Caco-2 (cell line): Measurements from ENCODE around the gene SMIM29. TPM values are rescaled to one million over a fixed set of nuclear protein-coding genes. Genes with fewer than 3 reads are reported as not detected.

Source experiments
- BruUV-seq: library from RNA; stranded (reverse); fragments of 400-500 nt; replicated peaks from 2 replicates; lab custom pipeline; 2021; lab: Mats Ljungman, UMichigan
- CTCF ChIA-PET: fragments of 300-600 bp; sonication (Branson Sonifier 250); formaldehyde crosslinking; loops from one replicate; lab custom pipeline; 2022; ENCODE audit warnings: antibody characterized with exemption; lab: Charles Lee
- POLR2A ChIA-PET: fragments of 300-600 bp; sonication (Branson Sonifier 250); formaldehyde crosslinking; loops from one replicate; lab custom pipeline; 2022; ENCODE audit warnings: antibody characterized with exemption; lab: Charles Lee
- DNase-seq, 2 experiments: peaks; one replicate each; pipeline versions ENCODE4 v3.0.0 to v3.0.0-alpha.2; 2020 to 2022
- H3K27me3 ChIP-seq: replicated peaks from 2 replicates; pipeline ENCODE4 v1.6.0; 2011; ENCODE audit warnings: low read length; ENCODE audit not compliant: control insufficient read depth, insufficient read depth
- H3K36me3 ChIP-seq: 2 replicates; pipeline ENCODE4 v1.5.1; 2011; ENCODE audit warnings: low read length; ENCODE audit not compliant: control insufficient read depth, insufficient read depth
- H3K4me1 ChIP-seq: fragments of 250-450 bp; sonication (Bioruptor Pico); 2 replicates; pipeline ENCODE4 v1.5.1; 2020; ENCODE audit warnings: mild to moderate bottlenecking
- H3K4me3 ChIP-seq: 2 replicates; pipeline ENCODE4 v1.5.1; 2011; ENCODE audit warnings: low read depth, mild to moderate bottlenecking, control low read depth, low read length
- H3K9me3 ChIP-seq: fragments of 250-450 bp; sonication (Bioruptor Pico); 2 replicates; pipeline ENCODE4 v1.5.1; 2020; ENCODE audit warnings: mild to moderate bottlenecking, moderate library complexity
- H3K27ac Mint-ChIP-seq: one replicate; pipeline ENCODE4 v1.8.0; 2022; ENCODE audit warnings: mixed read lengths; ENCODE audit not compliant: unreplicated experiment
- H3K27me3 Mint-ChIP-seq: one replicate; pipeline ENCODE4 v1.8.0; 2022; ENCODE audit warnings: mixed read lengths; ENCODE audit not compliant: insufficient read depth, unreplicated experiment
- H3K36me3 Mint-ChIP-seq: one replicate; pipeline ENCODE4 v1.8.0; 2022; ENCODE audit warnings: mild to moderate bottlenecking, mixed read lengths; ENCODE audit not compliant: insufficient read depth, unreplicated experiment
- H3K4me1 Mint-ChIP-seq: one replicate; pipeline ENCODE4 v1.8.0; 2022; ENCODE audit warnings: low read depth, mixed read lengths; ENCODE audit not compliant: unreplicated experiment
- H3K4me3 Mint-ChIP-seq: one replicate; pipeline ENCODE4 v1.8.0; 2022; ENCODE audit warnings: mild to moderate bottlenecking, moderate library complexity, mixed read lengths; ENCODE audit not compliant: unreplicated experiment
- H3K9me3 Mint-ChIP-seq: one replicate; pipeline ENCODE4 v1.8.0; 2022; ENCODE audit warnings: mixed read lengths; ENCODE audit not compliant: unreplicated experiment
- CTCF ChIP-seq, 2 experiments: fragments of 200-600 bp in 1 of 2; IDR thresholded peaks; 1 replicate in 1 of 2; 2 replicates in 1 of 2; pipeline versions ENCODE4 v1.5.1 to v1.8.0; 2011 to 2022; ENCODE audit warnings: antibody characterized with exemption in 1 of 2, control low read depth in 1 of 2, inconsistent platforms in 1 of 2, low read depth in 1 of 2, low read length in 1 of 2, mild to moderate bottlenecking in 1 of 2, moderate library complexity in 1 of 2; ENCODE audit not compliant: insufficient read depth in 1 of 2, severe bottlenecking in 1 of 2, unreplicated experiment in 1 of 2
- intact Hi-C: fragments of 100-400 bp; cut with micrococcal nuclease; formaldehyde crosslinking; loops from one replicate; pipeline ENCODE4 v1.10.0; 2022; ENCODE audit not compliant: unreplicated experiment
- total RNA-seq: library from RNA; stranded (reverse); gene quantifications from 2 replicates; pipeline ENCODE4 v1.2.3, GENCODE V29; 2022

Gene SMIM29
- total RNA-seq, 1 experiment from 2014 or later = 16.0 TPM

- no peaks in the 10 kb centered on the region for H3K9me3 ChIP-seq
- no peaks in the 10 kb centered on the region for H3K4me1 ChIP-seq
- H3K4me3 ChIP-seq = no peak overlapping the region
- Mint-ChIP-seq H3K27ac (no peak overlapping the region), H3K9me3 (no peaks in the 10 kb centered on the region), H3K4me3 (no peak overlapping the region), H3K36me3 (no peaks in the 10 kb centered on the region), H3K4me1 (no peaks in the 10 kb centered on the region), H3K27me3 (no peaks in the 10 kb centered on the region)
- DNase-seq = no peak
- ChIA-PET POLR2A (no interaction called here), CTCF (no interaction called here)
- intact Hi-C loops = no loop called here
- no TSS peak for BruUV-seq
- H3K36me3 ChIP-seq = no peaks in the 10 kb centered on the region
- TF ChIP-seq CTCF (IDR thresholded peaks at IDR 0.05; ENCODE audit: insufficient read depth in 1 of 2, low read depth in 1 of 2, low read length in 1 of 2, severe bottlenecking in 1 of 2, unreplicated experiment in 1 of 2) = no peak
- no peaks in the 10 kb centered on the region for H3K27me3 ChIP-seq
Measured at GRCh38 chr6:34207695-34208443, 40.9 kb downstream of the SMIM29 start.

- BruUV-seq = no TSS peak
- Histone ChIP-seq H3K27me3 (no peaks in the 10 kb centered on the region), H3K36me3 (no peaks in the 10 kb centered on the region), H3K9me3 (no peaks in the 10 kb centered on the region), H3K4me1 (no peaks in the 10 kb centered on the region), H3K4me3 (no peak overlapping the region)
- Mint-ChIP-seq H3K27me3 (no peaks in the 10 kb centered on the region), H3K4me3 (no peak overlapping the region), H3K27ac (no peak overlapping the region), H3K9me3 (peaks cover 5% of the 10 kb centered on the region), H3K36me3 (no peaks in the 10 kb centered on the region), H3K4me1 (no peaks in the 10 kb centered on the region)
- CTCF ChIA-PET = no interaction called here
- DNase-seq = no peak
- intact Hi-C loops = no loop called here
- POLR2A ChIA-PET = no interaction called here
- TF ChIP-seq CTCF (IDR thresholded peaks at IDR 0.05; ENCODE audit: insufficient read depth in 1 of 2, low read depth in 1 of 2, low read length in 1 of 2, severe bottlenecking in 1 of 2, unreplicated experiment in 1 of 2) = no peak
Measured at GRCh38 chr6:34206726-34207125, 42.1 kb downstream of the SMIM29 start.

- Histone ChIP-seq H3K4me1 (no peaks in the 10 kb centered on the region), H3K4me3 (no peak overlapping the region), H3K27me3 (no peaks in the 10 kb centered on the region), H3K9me3 (no peaks in the 10 kb centered on the region), H3K36me3 (no peaks in the 10 kb centered on the region)
- H3K9me3 Mint-ChIP-seq = peaks cover 13% of the 10 kb centered on the region
- no peak for TF ChIP-seq CTCF (IDR thresholded peaks at IDR 0.05; ENCODE audit: insufficient read depth in 1 of 2, low read depth in 1 of 2, low read length in 1 of 2, severe bottlenecking in 1 of 2, unreplicated experiment in 1 of 2)
- ChIA-PET POLR2A (no interaction called here), CTCF (no interaction called here)
- H3K27ac Mint-ChIP-seq = no peak overlapping the region
- no peak overlapping the region for H3K4me3 Mint-ChIP-seq
- no TSS peak for BruUV-seq
- H3K27me3 Mint-ChIP-seq = no peaks in the 10 kb centered on the region
- H3K4me1 Mint-ChIP-seq = no peaks in the 10 kb centered on the region
- H3K36me3 Mint-ChIP-seq = no peaks in the 10 kb centered on the region
- no peak for DNase-seq
- intact Hi-C loops = no loop called here
Measured at GRCh38 chr6:34205916-34206315, 42.9 kb downstream of the SMIM29 start.
